ENCODE results near the gene ADCY1.

GRCh38 chr7:45622058-45622457 is 47.9 kb downstream of the ADCY1 start:
- TF ChIP-seq, protein P1, sequence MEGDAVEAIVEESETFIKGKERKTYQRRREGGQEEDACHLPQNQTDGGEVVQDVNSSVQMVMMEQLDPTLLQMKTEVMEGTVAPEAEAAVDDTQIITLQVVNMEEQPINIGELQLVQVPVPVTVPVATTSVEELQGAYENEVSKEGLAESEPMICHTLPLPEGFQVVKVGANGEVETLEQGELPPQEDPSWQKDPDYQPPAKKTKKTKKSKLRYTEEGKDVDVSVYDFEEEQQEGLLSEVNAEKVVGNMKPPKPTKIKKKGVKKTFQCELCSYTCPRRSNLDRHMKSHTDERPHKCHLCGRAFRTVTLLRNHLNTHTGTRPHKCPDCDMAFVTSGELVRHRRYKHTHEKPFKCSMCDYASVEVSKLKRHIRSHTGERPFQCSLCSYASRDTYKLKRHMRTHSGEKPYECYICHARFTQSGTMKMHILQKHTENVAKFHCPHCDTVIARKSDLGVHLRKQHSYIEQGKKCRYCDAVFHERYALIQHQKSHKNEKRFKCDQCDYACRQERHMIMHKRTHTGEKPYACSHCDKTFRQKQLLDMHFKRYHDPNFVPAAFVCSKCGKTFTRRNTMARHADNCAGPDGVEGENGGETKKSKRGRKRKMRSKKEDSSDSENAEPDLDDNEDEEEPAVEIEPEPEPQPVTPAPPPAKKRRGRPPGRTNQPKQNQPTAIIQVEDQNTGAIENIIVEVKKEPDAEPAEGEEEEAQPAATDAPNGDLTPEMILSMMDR (IDR thresholded peaks at IDR 0.05; ENCODE audit: low read length) = no peak
- no peak for TF ChIP-seq EZH2 (optimal IDR thresholded peaks at IDR 0.05; ENCODE audit: low read depth, low read length)
